AG08395 (cell line): Measurements from ENCODE around the gene CORIN.

Experiments
- DNase-seq: peaks from one replicate; pipeline ENCODE4 v3.0.0; 2012; ENCODE audit warnings: mixed read lengths, low spot score

The CORIN gene

DNA sequence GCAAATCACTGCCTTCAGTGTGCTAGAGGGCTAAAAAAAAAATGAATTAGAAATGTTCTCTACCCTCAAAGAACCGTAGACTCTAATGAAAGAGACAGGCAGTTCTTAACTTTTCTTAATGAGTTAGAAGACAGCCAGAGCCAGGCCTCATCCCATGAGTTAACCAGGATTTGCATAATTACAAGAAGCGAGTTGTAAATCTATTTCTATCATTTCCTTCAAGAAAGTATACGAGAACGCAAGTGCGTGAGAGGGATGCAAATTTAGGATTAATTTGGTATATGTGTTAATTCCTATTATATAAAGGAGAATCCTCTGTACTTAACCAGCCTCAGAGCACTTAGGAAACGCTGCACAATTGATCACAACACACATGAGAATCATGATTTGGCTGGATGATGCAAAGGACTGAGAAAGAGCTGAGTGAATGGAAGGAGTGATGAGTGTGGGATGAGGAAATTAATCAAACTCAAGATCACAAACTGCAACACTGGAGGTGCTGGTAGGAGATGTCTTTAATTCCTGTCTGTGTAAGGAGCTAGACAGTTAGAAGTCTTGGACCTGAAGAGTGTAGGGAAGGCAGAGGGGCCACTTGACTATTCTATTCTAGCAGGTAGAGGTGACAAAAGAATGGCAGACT is 195.6 kb downstream of the CORIN start:
- no peak for DNase-seq

DNA sequence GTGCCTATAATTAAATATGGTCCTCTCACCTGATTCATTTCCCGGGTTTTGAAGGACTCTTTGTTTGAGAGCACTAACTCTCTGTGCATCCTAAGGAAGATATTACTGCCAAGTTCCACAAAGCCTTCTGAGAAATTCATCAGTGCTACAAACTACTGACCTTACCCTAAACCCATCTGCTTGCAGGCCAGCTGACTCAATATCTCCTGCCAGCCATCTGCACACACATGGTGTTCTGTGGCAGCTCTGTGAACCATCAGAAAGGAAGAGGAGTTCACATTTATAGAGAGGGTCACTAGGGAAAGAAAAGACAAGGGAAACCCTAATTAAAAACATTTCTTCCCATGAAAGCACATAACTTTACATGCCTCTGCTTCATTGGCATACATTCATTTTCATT is 196.1 kb downstream of the CORIN start:
- no peak for DNase-seq

DNA sequence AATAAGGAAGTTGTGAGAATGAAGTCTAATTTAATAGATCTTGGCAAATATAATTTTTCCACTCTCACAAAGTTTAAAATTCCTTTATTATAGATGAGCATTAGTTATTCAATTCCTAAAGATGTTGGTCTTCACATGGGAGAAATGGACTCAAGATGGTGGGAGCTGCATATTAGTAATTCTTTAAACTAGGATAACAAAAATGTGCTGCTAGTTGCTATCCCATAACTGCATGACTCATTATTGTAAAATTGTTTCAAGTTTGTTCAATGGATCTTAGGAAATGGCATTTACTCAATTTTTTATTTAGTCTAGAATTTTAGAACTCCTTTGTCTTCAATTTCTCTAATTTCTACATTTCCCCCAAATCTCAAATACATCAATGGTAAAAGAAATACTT is 197.0 kb downstream of the CORIN start:
- no peak for DNase-seq

DNA sequence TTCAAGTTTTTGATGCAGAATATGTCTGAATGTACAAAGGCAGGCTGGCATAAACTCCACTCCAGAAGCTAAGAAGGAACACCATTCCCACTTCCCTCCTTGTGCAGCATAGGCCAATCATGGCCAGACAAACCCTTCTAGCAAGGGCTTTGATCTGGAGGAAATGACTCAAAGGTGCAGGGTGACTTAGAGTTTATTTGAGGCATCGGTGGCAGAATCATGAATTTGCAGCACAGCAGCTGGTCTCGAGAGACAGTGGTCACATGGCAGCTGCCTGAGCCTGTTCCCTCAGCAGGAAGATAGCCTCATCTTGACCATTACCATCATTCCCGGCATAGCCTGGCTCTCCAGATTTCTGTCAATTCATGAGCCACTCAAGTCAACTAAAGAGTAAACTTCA is 198.3 kb downstream of the CORIN start:
- DNase-seq, result no peak

DNA sequence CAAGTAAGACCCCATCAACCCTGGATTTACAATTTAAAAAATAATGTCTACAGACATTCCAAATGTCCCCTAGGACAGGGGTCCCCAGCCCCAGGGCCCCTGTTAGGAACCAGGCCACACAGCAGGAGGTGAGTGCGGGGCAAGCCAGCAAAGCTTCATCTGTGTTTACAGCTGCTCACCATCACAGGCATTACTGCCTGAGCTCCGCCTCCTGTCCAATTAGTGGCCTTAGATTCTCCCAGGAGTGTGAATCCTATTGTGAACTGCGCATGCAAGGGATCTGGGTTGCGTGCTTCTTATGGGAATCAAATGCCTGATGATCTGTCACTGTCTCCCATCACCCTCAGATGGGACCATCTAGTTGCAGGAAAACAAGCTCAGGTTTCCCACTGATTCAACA is 206.7 kb downstream of the CORIN start:
- no peak for DNase-seq

DNA sequence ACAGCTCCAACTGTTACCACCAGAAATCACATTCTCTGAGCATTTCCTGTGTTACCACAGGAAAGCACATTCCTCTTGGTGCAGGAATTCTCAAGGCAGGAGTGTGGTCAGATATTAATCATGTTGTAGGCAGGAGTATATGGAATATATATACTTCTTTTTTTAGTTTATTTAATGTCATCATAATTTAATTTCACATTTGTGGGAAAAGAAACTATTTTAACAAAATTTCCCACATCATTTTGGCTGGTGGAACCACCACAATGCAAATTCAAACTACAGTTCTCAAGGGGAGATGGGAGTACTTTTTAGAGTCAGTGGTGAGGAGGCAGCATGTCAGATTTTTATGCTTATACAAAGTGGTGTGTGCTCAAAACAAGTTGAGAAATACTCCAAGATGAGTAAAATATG is 213.8 kb downstream of the CORIN start:
- peak; percentile 60 for DNase-seq

DNA sequence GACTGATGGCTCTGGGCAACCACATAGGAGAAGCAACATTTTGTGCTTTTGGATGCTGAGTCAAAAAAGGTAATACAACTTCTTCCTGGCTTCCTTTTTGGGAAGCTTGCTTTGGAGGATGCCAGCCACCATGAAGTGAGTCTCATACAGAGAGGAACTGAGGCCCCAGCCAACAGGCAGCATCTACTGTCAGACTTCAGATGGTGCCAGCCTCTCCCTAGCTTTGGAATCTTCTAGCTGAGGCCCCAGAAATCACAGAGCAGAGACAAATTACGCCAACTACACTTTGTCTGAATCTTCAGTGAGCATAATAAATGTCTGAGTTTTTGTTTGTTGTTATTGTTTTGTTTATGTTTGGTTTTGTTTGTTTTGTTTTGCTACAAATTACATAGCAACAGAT is 216.7 kb downstream of the CORIN start:
- no peak for DNase-seq

DNA sequence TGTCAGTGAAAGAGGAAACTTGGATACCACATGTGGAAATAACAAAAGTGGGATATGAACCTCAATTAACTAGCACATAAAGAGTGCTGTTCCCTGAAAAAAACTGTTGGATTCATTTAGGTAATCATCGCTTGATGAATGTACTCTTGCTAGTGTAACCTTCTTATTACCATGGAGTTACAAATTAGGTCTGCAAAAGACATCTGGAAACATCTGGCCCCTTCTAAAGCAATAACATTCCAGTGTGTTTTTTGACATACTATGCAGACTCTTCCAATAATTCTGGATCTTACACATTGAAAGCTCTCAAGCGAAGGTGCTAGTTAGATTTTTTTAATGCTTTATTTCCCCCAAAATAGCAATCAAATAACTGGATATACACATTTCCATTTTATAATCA is 218.2 kb downstream of the CORIN start:
- DNase-seq, result no peak

DNA sequence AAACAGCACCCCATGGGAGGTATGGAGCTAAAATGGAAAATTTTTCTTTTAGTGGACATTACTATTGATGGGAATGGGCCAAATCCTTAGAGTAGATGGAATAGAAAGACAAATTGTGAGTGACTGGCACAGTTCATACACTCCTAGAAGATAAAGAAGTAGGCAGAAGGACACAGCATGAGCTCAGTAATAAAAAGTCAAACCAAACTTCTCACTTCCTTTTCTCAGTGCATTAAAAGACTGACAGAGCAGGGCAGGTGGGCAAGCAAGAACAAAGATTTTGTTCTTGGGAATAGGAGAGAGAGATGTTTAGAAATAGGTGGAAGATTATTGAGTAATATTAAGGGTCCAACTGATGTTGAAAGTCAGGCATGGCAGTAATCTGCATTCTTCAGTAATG is 220.3 kb downstream of the CORIN start:
- no peak for DNase-seq

DNA sequence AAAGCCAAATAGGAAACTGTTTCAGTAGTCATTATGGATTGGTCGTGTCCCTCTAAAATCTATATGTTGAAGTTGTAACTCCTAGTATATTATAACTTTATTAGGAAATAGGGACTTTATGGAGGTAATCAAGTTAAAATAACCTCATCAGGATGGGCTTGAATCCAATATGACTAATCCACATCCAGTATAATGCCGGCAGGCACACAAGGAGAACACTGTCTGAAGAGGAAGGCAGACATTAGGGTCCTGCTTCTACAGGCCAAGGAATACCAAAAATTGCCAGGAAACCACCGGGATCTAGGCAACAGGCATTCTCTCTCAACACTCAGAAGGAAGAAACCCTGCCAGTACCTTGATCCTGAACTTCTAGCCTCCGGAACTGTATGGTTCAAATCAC is 222.5 kb downstream of the CORIN start:
- no peak for DNase-seq

DNA sequence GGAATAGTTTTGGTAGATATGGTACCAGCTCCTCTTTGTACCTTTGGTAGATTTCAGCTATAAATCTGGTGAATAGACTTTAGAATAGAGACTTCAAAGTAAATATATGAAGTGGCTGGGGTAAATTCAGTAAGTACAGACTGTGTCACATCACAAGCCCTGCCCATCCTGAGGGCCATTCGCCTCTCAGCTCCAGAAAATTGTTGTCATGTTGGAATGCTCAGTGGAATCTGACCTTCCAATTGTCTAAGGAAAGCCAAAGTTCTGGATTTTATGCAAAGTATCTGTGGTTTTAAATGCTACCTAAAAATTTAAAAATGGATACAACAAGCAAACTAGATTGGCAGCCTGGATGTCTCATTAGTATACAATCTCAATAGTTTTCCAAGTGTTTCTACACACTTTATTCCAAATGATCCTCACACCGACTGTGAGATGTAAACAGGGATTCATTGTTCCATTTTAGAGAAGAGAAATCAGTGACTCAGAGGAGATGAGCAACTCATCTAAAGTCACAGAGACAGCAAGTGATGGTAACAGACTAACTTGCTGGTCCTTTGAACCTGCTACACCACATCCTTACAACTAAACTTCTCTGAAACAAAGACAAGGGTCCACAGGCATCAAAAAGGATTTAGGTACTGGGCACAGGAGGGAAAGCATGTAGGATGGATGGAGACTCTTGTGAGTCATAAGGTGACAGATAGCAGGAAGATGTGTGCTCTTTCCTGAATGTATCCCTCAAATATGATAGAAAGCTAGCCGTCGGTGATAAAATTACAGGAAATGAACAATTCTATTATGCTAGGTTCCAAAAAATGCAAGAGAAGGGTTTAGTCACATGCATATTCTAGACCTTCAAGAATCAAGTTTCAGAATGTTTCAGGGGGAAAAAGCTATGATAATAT is 225.5 kb downstream of the CORIN start:
- no peak for DNase-seq

DNA sequence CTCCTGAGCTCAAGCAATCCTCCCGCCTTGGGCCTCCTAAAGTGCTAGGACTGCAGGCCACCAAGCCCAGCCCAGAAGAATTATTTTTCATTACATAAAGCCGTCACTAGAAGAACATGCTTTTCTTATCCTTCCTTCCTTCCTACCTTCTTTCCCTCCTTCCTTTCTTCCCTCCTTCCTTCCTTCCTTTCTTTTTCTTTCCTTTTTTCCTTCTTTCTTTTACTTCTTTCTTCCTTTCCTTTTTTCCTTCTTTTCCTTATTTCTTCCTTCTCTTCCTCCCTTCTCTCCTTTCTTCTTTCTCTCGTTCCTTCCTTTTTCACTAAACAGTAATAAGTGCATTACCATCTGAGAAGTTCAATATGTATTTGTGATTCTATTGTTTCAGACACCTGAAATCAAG is 231.4 kb downstream of the CORIN start:
- no peak for DNase-seq

DNA sequence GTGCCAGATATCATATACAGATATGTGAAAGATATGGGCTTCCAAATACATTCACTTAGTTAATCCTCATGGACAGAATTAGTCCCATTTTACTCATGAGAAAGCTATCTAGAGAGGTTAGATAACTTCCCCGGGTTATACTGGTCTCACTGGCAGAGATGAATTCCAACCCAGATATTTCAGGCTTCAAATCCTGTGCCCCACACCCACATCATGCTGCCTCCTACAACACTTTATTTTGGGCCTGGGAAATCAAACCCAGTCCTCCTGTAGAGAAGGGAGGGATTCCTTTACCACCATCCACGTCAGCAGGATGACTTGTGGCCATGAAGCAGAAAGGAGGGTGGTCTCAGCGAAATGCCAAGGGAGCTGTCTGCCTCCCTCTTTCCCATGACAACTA is 239.0 kb downstream of the CORIN start:
- no peak for DNase-seq

DNA sequence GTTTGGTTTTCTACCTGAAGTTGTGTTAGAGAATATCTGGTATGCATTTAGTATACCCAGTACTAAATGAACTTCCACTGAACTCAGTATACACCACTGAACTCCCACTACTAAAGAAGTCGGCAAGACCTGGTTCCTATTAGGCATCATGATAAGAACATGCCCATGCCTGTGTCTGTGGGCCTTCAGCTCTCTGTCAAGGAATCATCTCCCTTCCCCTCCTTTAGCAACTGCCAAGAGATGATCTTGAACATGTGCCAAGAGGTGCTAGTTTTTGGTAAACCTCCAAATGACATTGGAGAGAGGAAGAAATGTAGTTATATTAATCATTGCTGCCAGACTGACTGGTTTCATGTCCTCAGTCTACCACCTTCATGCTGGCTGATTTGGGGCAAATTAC is 239.5 kb downstream of the CORIN start:
- DNase-seq, result no peak

DNA sequence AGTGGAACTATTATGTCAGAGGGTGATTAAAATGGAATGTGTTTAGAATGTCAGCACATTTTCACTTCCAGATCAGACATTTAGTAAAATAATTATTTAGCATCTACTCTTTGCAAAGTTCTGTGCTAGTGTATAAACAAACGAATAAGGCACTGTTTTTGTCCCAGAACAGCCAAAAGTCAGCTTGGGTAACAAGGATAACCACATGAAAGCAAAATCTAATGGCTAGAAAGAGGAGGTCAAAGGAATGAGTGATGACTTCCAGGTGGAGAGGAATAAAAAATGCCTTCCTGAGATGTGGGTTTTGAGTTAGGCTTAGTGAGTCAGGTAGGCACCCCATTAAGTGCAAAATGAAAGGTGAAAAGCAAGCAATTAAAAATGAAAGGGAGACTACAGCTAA is 240.2 kb downstream of the CORIN start:
- no peak for DNase-seq

DNA sequence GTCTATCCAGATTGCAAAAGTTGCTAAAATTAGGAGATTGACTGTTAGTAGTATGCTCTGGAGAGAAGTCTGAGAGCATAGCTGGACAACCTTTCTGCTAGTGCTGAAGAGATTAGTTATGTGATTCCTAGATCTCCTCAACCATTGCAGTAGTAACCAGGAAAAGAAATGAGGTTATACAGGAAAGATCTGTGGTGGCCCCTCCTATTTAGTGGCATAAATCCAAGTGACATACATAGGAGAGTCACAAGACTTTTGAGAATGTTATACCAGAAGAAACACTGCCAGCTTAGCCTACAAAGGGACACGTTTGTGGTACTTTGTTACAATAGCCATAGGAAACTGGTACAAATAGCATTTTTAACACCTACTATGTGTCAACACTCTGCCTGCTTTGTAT is 247.5 kb downstream of the CORIN start:
- DNase-seq, result no peak

DNA sequence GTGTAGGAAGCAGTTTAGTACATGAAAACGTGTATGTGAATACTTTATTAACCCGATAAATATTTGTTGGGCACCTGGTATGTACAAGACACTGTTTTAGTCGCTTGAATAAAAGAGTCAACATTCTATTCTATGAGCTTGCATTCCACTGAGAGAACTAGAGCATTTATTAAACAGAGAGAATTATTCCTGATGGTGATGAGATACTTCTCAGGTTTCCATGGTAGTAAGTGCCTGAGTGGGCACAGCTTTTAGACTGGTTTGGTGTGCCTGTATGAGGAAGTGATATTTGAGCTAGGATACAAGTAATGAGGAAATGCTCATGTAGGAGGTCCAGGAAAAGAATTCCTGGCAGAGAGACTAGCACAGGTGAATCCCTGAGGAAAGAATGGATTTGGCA is 258.6 kb downstream of the CORIN start:
- DNase-seq, result no peak

DNA sequence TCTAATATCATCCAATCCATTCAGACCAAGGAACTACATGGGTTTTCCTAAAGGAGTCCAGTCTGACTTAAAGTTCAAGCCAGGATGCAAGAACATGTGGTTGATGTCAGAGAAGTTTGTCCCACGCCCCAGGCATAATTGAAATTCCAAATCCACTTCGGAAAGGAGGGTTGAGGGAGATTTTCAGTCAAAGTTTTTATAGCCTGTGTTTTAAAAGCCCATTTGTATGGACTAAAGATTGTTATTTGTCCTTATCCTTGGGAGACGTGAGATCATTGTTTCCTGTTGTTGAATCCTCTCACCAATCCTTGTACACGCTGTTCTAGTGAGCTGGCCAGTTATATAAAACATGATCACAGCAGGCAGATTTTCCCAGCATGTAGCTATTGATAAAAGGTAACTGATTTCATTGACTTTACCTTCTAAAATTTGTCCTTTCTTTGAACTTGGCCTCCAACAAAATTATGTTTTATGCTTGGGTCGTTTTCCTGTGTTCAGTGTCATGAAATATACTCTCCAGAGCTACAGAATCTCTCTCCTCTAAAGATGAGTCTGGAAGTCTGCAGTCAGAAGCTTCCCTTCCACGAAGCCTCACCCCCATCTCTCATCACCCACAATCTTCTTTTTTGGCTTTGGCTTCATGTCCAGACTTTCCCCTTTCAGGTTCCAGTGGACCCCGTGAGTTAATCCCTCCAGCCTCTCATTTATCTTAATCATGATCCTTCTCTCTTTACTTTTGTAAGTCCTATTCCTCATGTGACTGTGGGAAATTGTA is 259.9 kb downstream of the CORIN start:
- DNase-seq, result no peak

DNA sequence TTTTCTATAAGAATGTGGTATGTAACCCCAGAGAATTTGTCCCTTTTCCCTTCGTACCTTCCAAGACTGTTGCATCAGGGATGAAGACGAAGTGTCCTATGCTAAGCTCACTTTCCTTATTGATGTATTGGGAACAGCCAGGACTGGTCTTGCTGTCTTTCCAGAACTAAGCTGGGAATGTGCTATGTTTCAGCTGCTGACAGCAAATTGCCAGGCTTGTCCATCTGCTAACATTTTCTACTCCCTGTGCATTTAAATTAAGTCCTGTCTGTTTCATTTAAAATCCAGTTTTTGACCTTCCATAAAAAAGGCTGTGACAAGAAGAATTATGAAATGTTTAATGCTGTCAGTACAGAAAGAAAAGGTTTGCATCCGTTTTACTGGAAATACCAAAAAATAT is 264.9 kb downstream of the CORIN start:
- no peak for DNase-seq

DNA sequence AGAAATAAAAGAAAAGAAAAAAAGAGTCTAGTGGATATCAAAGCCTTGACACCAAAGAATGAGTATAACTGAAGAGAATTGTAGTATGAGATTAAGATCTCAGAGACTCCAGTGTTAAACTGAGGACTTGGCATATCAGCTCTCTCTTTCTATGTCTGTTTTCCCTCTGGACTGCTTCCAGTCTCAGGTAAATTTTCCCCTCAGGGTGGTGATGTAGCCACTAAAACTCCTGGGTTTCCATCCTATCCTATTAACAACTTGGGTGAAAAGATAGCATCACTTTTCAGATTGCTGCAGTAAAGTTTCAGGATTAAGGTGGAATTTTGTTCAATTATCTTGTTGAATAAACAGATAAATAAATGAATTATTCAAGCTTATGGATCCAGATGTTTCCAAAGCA is 267.1 kb downstream of the CORIN start:
- DNase-seq, result no peak

DNA sequence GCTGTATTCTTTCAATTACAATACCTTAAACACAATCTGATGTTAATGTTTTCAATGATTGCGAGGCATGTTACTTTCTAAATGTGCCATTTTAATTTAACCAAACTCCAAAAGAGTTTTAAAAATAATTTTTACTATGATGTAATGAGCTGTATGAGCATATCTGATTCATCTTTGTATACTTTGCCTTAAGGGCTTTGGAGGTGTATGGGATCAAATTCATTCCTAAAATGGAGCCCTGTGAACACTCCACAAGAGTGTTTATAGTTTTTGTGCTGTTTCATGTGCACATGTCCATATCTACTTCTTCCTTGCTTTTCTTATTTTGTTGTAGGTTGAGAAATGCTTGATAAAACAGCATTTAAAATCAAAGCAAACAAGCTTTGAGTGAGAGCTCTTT is 270.4 kb downstream of the CORIN start:
- DNase-seq, result no peak

DNA sequence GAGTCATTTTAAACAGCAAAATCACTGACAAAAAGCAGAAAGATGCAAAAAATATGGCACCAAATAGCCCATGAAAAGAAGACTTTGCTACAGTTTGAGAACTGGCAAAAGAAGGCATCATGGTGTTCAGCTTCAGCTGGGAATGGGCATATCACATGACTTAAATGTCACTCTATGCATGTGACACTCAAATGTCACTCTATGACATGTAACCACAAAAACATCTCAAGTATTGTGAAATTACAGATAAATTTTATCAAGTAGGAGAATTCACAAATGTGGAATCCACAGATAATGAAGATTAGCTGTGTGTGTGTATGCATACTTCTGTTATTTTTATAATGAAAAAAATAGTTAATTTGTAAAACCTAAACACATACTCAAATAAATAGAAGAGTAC is 270.9 kb downstream of the CORIN start:
- no peak for DNase-seq

DNA sequence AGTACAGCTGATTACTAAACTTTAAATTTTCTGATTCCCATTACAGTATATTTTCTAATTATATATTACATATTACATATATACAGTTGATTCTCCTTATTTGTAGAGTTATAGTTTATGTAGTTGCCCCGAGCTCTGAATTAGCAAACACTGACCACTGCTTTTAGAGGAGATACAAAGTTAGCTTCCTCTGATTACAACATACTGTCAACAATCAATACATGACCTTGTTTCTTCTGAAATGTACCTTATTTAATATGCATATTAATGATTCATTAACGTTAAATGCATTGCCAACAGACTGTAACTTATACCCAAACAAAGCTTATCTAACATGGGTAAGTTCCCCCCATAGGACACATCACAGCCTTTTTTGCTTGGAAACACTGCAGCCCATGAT is 271.3 kb downstream of the CORIN start:
- DNase-seq, result no peak
